Endothelial cell of umbilical vein (primary cell): ENCODE results near the gene SLC2A1.
"Not testable (repeated sequence)": the region's sequence is repeated elsewhere in the genome, so short reads cannot be mapped to it uniquely, and the experiment has no call there.

Experiments
- CTCF ChIP-seq, 2 donors: IDR thresholded peaks; 1 replicate in 1 of 2; 2 replicates in 1 of 2; pipeline ENCODE4 v1.5.1; 2011; ENCODE audit warnings: low read length in 2 of 2, mild to moderate bottlenecking in 2 of 2, moderate library complexity in 2 of 2, control low read depth in 1 of 2, inconsistent platforms in 1 of 2, low read depth in 1 of 2; ENCODE audit not compliant: insufficient read depth in 1 of 2; ENCODE audit errors: extremely low read depth in 1 of 2
- MAX ChIP-seq: IDR thresholded peaks from 2 replicates; pipeline ENCODE4 v1.6.1; 2011; ENCODE audit not compliant: insufficient read depth, insufficient read length
- MYC ChIP-seq: IDR thresholded peaks from one replicate; pipeline ENCODE4 v1.6.1; 2011; ENCODE audit warnings: mild to moderate bottlenecking, low read depth, low read length
- POLR2A ChIP-seq: IDR thresholded peaks from 2 replicates; pipeline ENCODE4 v1.6.1; 2012; ENCODE audit warnings: low read depth, mild to moderate bottlenecking, control low read depth, low read length
- POLR2AphosphoS5 ChIP-seq: IDR thresholded peaks from 2 replicates; pipeline ENCODE4 v1.6.1; 2012; ENCODE audit warnings: low read depth, mild to moderate bottlenecking, control low read depth, low read length, moderate library complexity; ENCODE audit not compliant: insufficient read depth

- TF ChIP-seq CTCF (IDR thresholded peaks at IDR 0.05; ENCODE audit: extremely low read depth in 1 of 2, insufficient read depth in 1 of 2, low read depth in 1 of 2, low read length in 2 of 2); POLR2AphosphoS5; MAX; POLR2A; MYC: not testable (repeated sequence)
These were observed 39.0 kb downstream of the SLC2A1 start for GRCh38 chr1:42919651-42920050.
